Stimulated activated CD8-positive, alpha-beta memory T cell treated with anti-CD3 and anti-CD28 coated beads, Interleukin-7, amount 100 ng/mL, for 1 hour (primary cell): ENCODE measurements around the gene LY9.
"Not testable (repeated sequence)": the region's sequence is repeated elsewhere in the genome, so short reads cannot be mapped to it uniquely, and the experiment has no call there.

Experiments
- DNase-seq, 2 donors: peaks; one replicate each; pipeline ENCODE4 v3.0.0-alpha.2; 2020; ENCODE audit warnings: low read depth in 2 of 2

LY9 gene

DNA sequence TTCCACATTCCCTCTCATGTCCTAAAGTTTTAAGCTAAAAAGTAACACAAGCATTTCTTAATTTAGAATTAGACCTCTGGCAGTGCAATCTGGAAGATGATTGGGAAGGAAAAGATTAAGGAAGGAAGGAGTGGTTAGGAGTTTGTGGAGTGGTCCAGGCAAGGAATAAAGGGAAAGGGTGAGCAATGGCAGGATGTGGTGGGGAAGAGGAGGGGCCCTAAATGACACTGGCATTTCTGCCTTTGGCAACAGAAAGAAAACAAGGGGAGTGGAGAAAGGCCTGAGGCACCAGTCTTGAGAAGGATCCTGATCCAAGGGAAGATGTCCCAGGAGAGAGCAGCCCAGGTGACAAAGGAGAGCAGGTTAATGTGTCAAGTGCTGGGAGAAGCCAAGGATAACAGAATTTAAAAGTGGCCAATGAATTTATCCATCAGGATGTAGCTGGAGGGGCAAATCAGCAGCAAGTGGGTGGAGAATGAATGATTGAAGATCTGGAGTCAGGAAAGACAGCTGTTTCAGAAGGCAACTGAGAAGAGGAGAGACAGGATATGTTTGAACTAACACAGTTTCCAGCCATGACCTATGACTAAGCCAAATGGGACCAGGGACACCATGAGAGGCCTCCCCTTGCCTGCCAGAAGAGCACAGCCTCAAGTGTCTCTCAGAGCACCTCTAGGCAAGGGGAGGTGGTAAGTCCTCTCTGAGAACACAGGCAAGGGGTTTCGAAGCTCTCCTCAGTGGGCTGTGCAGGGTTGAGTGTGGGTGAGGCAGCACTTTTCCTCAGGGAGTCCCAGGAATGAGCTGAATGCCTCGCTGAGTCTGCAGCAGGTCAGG is 20.9 kb upstream of the LY9 start:
- DNase-seq, result no peak

DNA sequence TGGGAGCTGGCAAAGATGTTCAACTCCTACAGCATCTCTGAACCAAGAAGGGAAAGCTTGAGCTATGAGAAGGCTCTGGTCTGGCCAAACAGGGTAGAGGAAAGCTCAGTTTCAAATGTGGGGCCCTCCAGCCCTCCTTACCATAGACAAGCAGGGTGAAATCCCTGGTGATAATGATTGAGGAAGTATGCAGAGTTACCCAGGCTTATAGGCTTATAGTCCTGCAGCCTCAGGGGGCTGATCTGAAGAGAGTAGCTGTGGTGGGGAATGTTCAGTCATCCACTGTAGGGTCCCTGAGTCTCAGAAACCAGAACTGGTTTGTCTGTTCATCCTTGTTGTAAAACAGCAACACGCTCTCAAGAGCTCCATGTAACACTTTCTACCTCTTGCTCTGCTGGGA is 19.8 kb upstream of the LY9 start:
- no peak for DNase-seq

DNA sequence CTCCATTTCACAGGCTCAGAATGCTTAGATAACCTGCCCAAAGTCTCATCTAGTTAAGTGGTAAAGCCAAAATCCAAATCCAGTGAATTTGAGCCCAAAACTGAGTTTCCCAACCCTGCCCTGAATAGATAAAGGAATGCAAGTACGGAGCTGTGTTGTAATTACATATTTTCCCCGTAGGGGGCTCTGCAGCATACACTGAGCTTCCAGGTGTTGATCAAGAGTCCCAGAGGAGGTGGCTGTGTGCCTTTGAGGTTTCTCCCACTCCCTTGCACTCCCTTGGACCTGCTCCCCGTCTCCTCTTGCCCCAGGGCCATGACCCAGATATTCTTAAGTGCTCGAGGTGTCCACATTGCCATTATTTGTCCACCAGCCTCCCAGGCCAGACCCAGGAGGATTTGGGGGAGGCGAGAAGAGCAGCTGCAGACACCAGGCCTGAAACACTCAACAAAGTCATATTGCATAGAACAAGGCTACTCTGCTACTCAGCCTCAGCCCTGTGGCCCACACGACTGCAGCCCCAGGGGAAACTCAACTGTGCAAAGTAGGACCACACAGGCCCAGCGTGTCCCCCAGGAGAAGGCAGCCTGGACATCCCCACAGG is 18.4 kb upstream of the LY9 start:
- no peak for DNase-seq

DNA sequence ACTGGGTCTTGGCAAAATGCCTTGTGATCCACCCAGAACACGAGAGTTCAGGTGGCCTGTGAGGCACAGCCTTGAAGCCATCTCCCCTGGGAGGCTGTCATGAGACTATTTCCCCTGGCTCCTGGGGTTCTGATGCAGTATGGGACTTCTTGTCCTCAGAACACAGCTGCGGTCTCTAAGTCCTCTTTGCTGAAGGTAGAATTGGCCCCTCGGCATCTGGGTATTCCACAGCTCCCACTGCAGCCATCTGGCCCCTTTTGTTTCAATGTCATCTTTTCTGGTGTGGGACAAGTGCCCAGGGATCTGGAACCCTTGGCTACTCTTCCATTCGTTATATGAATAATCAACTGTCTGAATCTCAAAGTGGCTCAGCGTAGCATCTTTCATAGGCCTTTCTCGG is 17.0 kb upstream of the LY9 start:
- DNase-seq, result no peak

DNA sequence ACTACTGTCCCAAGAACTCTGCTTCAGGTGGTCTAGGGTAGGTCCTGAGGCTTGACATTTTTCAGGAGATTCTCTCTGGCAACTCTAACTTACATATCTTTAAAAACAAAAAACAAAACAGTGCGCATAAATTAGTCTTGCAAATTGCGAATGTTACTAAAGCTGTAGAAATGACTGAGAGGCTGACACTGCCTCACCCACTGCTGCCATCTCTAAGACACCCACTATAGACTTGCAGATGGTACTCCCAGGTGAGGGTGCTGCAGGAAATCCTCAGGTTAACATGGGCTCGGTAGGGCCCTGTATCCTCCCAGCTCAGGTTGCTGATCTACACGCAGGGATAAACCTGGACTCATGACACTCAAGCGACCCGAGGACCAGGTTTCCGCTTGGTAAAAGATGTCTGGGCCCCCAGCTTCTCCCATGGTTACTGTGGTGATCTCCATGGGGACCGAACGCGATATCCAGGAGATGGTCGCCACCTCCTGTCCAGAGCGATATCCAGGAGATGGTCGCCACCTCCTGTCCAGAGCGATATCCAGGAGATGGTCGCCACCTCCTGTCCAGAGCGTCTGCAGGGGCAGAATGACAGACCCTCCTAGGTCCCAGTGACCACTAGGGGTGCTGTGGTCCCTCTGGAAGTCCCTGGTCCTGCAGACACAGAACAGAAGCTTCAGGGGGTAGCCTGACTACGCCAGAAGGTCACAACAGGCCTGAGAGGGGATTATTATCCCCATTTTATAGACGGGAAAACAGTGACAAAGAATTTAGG is 16.2 kb upstream of the LY9 start:
- peak in 1 of 2 donors; percentile 22 for DNase-seq

DNA sequence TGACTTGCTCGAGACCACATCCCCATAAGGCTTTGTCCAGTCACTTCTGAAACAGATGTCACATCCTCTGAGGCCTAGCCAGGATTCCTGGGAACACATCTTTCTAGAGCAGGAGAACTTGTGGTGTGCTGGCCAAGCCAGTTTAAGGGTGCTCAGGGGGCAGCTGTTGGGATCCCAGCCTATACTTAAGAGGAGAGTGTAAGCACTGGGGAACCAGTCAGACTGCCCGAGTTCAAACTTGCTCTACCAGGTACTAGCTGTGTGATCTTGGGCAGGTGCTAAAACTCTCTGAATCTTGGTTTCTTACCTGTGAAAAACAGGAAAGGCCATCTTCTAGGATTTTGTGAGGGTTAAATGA is 15.6 kb upstream of the LY9 start:
- no peak for DNase-seq

DNA sequence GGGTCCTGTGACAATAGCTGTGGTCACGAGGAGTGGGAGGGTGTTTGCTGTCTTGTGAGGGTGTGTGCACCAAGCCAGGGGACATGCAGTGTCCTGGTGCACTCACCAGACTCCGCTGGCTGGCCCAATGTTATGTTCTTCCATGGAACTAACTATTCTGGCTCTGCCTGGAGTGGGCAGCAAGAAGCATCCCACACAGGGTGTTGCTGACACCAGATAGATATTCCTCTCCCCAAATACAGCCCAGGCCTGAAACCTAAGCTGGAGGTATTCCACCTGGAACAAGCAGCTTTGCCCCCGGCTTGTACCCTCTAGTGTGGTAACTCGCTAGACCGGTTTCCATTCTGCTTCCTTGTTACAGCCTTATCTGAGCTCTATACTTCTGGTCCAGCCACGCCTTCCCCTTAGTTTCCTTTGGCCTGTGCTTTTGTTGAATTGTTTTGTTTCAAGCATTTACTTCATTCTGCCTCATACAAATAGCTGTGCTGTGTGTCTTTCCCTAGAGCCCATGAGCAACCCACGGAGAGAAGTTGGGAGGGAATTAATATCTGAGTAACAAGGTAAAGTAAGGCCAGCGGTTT is 14.7 kb upstream of the LY9 start:
- no peak for DNase-seq

DNA sequence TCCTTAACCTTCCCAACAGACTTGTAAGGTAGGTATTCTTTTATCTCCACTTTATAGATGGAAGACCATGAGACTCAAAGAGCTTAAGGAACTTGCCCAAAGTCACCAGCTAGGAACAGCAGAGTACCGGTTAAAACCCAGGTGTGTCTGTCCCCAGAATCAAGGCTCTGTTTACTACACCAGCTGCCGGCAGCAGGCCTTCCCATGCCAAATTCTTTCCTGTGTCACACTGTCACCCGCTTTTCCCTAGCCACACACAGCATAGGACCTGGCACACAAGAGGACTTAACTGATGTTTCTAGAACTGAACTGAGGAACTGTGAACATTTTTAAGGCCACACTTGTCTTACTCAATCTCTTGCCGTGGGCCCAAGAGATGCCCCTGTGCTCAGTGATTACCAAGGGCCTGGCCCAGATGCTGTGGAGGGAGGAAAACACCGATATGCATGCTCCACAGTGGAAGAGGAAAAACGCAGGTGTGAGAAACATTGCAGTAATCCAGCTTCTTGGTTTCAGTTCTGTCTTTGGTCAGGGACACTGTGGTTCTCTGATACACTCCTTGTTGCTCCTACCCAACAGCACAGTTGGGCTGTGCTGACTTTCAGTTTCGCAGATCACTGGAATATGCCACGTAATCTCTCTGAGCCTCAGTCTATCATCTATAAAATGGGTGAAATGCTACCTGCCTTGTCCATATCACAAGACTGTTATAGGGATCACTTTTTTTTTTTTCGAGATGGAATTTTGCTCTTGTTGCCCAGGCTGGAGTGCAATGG is 13.9 kb upstream of the LY9 start:
- no peak for DNase-seq

DNA sequence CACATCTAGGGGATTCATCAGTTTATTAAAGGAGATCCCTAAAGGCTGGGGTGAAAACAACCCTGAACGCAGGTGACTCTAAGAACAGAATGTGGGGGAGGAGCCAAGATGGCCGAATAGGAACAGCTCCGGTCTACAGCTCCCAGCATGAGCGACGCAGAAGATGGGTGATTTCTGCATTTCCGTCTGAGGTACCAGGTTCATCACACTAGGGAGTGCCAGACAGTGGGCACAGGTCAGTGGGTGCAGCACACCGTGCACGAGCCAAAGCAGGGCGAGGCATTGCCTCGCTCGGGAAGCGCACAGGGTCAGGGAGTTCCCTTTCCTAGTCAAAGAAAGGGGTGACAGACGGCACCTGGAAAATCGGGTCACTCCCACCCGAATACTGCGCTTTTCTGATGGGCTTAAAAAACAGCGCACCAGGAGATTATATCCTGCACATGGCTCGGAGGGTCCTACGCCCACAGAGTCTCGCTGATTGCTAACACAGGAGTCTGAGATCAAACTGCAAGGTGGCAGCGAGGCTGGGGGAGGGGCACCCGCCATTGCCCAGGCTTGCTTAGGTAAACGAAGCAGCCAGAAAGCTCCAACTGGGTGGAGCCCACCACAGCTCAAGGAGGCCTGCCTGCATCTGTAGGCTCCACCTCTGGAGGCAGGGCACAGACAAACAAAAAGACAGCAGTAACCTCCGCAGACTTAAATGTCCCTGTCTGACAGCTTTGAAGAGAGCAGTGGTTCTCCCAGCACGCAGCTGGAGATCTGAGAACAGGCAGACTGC is 12.8 kb upstream of the LY9 start:
- not testable (repeated sequence) for DNase-seq

DNA sequence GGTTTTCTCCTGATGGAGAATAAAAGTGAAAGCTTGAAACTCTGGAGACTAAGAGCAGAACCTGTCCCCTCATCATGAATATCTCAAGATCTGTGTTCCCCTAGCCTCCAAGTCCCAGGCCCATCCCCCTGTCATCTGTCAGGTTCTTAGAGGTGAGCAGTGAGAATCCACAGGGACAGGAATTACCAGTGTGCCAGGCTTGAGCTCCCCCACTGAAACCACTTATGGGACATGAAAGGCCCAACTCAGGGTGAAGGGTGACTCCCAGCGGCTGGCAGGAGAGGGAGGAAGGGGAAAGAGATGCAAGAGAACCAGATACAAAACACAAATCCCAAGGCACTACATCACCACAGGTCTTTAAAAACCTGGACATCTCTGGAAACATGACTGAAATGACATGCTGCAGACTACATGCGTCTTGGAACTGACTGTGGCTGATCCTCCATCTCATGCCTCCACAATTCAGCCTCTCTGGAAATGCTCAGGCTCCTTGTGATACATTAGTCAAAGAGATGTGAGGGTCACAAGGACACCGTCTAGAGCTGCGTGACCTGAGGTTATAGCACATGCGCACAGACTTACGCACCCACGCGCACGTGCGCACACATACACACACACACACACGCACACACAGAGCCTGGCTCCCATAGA is 6.8 kb upstream of the LY9 start:
- DNase-seq, result no peak

DNA sequence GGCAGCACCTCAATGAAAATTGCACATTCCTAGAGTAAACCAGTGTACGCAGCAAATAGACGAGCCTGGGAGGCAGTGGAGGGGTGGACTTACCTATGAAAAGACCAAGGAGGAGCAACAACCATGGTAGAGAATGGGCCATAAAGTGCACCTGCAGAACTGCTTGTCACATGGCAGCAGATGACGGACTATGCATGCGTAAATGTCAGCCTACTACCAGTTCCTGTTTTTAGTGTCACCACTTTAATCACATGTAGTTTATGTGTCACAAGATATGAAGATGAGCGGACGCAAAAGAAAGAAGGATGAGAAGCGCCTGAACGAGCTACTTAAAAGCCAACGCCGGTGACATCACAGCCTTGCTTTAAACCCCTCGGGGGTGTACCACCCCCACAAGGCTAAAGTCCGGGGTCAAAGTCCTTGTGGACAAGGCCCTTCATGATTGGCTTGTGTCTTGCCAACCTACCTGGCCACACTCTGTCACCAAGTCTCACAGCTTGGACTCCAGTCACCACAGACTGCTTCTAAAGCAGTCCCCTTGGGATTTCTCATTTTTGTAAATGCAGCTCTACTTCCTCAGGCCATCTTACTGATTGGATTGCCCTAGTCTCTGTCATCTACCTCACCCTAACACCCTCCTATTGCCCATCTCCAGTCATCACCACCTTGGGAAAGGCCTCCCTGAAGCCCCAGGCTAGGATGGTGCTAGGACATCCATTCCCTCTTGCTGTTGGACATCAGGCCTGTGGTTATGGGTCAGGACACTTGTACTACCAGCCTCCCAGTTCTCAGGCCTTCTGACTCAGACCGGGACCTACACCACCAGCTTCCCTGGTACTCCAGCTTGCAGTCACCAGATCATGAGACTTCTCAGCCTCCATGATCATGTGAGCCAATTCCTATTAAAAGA is 6.0 kb upstream of the LY9 start:
- DNase-seq, result no peak

DNA sequence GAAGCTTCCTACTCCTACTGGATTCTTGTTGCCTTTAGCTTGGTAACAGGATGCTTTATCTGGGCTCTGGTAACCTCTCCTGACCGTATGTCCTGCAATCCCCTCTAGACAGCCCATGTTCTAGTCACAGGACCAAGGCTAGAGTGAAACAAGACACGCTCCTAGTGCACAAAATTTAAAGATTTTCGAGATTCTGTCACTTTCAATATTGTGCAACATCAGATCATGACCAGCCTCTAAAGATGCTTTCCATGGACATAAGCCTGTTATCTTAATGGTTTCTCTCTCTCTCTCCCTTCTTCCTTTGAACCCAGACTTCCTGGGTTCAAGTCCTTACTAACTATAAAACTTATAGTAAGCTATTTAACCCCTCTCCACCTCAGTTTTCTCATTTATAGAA is 1.6 kb upstream of the LY9 start:
- DNase-seq, result no peak

DNA sequence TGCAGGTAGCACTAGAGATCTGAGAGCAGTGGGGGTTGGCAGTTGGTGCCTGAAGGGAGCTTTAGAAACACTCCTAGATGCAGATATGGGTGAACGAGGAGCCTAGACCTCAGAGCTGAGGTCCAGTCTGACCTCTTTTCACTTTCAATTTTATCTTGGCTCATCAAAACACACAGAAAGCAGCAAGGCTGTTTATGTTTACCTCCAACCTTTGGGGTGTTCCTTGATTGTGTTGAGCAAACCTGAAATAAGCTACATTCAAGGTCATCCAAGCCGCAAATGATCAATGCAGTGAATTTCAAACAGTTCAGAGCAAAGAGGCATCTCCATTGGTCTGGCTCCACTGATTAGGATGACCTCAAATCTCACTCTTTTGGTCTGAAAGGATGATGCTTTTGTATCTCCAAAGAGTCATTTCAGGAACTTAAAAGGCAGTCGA is 1.3 kb downstream of the LY9 start:
- DNase-seq, result no peak

DNA sequence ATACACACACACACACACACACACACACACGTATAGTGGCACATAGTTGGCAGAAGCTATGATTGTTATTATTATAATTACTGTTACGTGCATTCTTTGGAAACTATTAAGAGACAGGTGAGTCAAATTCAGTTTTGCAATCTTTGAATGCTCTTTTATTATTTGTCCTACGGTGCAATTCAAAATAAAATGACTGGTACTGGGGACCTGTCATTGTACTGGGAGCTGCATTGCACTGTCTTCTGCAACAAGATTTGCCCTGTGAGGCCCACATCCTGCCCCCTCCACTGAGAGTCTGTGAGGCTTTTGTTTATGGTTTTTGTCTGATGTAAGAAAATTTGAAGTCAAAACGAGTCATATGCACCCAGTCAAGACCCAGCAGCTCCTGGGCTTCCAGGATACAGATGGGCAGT is 1.9 kb downstream of the LY9 start:
- DNase-seq, result peak; percentile 21 to 30

DNA sequence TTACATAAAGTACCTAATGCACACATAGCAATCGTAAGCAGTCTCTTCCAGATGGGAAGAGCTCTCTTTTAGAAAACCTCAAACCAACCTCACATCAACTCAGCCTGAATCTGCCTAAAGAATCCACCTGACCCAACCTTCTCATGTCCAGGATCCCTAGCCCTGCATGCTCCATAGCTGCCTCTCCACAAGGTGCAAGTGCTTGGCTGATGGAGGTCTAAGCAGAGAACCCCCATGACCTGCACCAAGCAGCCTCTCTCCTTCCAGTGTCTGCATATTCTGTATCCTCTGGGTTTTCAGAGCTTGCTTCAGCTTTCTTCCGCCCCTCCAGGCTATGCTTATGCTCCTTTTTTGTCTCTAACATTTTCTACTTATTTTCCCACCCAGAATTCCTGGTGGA is 2.5 kb downstream of the LY9 start:
- no peak for DNase-seq

DNA sequence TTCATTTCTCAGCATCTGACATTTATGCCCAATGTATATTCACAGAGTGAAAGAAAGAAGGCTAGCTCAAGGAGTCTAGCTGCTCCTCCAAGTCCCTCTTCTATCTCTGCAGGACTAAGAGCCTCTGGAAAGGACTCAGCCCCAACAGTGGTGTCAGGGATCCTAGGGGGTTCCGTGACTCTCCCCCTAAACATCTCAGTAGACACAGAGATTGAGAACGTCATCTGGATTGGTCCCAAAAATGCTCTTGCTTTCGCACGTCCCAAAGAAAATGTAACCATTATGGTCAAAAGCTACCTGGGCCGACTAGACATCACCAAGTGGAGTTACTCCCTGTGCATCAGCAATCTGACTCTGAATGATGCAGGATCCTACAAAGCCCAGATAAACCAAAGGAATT is 3.7 kb downstream of the LY9 start:
- no peak for DNase-seq

DNA sequence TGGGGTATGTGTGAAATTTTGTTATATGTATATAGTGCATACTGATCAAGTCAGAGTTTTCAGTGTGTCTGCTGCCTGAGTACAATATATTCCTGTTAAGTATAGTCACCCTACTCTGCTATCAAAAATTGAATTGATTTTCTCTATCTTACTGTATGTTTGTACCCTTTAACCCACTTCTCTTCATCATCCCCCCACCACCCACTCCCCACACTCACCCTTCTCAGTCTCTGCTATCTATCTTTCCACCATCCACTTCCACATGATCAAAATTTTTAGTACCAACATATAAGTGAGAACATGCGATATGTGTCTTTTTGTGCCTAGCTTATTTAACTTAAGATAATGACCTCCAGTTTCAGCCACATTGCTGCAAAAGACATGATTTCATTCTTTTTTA is 4.2 kb downstream of the LY9 start:
- no peak for DNase-seq

DNA sequence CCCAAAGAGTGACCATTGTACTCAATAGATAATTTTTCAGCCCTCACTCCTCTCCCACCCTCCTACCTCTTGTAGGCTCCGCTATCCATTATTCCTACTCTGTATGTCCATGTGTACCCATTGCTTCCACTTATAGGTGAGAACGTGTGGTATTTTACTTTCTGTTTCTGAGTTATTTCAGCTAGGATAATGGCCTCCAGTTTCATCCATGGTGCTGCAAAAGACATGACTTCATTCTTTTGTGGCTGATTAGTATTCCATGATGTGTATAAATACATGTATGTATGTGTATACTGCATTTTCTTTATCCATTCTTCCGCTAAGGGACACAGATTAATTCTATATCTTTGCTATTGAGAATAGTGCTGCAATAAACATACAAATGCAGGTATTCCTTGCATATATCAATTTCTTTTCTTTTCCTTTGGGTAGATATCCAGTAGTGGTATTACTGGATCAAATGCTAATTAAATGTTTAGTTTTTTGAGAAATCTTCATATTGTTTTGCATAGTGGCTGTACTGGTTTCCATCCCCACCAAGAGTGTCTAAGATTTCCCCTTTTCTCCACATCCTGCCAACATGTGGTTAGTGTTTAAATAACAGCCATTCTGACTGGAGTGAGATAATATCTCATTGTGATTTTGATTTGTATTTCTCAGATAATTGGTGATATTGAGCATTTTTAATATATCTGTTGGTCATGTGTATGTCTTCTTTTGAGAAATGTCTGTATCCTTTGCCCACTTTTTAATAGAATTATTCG is 4.9 kb downstream of the LY9 start:
- no peak for DNase-seq
